Kasumi-1 (cell line): ENCODE measurements around the gene EYS.
"Not testable (repeated sequence)": the region's sequence is repeated elsewhere in the genome, so short reads cannot be mapped to it uniquely, and the experiment has no call there.

Experiments
- DNase-seq, 2 experiments: peaks; one replicate each; lab custom pipeline; 2025; lab: John Stamatoyannopoulos, UW

The EYS gene

DNA sequence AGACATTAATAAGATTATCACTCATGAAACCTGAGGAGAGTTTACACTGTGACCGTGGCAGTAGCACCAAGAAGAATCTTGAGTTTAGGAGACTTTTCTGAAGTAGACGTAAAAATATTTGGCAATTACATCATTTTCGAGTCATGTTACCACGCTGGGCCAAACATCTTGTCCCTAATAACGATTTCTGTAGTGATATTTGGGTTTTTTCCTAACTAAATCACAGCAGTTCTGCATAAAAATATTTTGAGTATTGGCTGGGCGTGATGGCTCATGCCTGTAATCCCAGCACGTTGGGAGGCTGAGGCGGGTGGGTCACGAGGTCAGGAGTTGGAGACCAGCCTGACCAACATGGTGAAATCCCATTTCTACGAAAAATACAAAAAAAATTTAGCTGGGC is 1809.1 kb downstream of the EYS start:
- no peak for DNase-seq

DNA sequence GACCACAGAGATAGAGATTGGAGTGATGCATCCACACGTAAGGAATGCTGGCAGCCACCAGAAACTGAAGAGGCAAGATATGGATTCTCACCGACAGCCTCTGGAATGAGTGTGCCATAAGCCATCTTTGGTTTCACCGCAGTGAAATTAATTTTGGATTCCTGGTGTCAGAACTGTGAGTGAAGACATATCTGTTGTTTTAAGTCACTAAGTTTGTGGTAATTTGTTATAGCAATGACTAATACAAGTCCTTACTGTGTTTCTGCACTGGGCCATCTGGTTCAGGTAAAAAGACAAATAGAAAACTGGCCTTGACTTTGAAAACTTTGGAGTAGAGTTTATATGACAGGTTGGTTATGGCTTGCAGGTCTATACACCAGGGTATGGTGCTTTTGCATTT is 1809.6 kb downstream of the EYS start:
- DNase-seq = no peak

DNA sequence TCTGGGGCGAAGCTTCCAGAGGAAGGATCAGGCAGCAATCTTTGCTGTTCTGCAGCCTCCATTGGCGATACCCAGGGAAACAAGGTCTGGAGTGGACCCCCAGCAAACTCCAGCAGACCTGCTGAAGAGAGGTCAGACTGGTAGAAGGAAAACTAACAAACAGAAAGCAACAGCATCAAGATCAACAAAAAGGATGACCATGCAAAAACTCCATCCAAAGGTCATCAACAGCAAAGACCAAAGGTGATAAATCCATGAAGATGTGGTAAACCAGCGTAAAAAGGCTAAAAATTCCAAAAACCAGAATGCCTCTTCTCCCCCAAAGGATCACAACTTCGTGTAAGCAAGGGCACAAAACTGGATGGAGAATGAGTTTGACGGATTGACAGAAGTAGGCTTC is 1818.6 kb downstream of the EYS start:
- DNase-seq = no peak

DNA sequence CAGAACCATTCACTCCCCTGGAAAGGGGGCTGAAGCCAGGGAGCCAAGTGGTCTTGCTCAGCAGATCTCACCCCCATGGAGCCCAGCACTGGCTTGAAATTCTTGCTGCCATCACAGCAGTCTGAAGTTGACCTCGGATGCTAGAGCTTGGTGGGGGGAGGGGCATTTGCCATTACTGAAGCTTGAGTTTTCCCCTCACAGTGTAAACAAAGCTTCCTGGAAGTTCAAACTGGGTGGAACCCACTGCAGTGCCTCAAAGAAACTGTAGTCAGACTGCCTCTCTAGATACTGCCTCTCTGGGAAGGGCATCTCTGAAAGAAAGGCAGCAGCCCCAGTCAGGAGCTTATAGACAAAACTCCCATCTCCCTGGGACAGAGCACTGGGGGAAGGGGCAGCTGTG is 1819.2 kb downstream of the EYS start:
- DNase-seq = not testable (repeated sequence)

DNA sequence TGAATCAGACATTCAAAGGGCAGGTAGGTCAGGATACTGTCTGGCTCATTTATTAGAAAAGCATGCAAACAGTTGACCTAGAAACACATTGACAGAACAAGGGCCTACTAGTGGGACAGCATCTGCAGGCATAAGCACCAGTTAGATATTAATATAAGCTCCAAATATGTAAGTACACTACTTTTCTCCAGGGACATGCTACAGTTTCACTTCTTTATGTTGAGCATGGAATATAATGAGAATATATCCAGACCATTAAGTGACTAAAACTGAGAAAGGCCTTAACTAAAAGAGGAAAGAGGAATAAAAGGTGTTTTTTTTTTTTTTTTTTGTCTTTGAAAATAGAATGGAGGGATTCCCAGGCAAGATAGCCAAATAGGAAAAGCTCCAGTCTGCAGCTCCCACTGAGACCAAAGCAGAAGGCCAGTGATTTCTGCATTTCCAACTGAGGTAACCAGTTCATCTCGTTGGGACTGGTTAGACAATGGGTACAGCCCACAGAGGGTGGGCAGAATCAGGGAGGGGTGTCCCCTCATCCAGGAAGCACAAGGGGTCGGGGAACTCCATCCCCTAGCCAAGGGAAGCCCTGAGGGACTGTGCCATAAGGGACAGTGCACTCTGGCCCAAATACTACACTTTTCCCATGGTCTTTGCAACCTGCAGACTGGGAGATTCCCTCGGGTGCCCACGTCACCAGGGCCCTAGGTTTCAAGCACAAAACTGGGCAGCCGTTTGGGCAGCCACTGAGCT is 1819.8 kb downstream of the EYS start:
- DNase-seq = no peak

DNA sequence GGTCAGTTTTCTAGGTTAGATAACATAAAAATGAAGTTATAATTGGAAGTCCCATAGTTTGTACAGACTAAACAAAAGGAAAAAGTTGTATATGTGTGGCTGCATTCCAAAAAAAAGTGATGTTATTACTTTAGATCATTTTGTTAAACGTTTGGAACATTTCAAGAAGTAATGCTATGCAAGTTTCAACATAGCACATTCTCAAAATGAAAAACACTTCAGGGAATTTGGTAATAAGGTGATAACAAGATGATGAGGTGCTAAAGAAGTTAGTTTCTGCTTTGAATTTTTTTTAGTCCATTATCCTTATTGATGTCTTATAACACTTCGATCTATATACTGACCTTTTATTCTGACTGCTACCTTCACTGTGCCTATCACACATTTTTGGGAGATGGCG is 1820.7 kb downstream of the EYS start:
- no peak for DNase-seq

DNA sequence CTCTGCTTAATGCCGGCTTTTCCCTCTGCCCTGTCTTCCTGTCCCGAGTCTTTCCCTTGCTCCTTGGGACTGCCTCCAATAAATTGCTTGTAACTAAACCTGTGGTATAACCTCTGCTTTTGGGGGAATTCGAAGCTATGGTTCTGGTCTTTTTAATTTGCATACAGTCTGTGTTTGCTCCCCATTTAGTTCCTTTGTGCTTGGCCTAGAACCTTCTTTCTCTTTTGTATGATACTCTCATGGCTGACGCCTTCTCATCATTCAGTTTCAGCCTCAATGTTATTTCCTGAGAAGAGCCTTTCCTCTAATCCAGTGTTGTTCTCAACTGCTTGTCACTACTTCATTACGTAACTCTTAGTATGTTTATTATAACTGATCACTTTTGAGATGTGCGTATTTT is 1823.4 kb downstream of the EYS start:
- no peak for DNase-seq

DNA sequence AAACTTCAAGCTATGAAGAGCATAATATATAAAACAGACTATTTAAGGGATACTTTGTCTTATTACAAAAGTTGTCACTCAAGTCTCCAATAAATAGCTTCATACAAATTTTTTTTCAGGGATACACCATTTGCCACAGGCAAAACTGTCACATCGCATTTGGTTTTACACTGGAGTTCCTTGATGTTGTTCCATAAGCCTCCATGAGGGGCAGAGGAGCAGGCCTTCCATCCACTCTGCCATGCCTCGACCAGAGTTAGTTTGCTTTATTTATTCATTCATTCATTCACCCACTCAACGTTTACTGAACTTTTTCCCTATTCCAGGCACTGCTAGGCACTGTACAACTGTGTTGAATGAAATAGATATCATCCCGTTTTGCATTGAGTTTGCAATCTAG is 1824.8 kb downstream of the EYS start:
- DNase-seq = peak in 1 of 2 experiments; percentile 4

DNA sequence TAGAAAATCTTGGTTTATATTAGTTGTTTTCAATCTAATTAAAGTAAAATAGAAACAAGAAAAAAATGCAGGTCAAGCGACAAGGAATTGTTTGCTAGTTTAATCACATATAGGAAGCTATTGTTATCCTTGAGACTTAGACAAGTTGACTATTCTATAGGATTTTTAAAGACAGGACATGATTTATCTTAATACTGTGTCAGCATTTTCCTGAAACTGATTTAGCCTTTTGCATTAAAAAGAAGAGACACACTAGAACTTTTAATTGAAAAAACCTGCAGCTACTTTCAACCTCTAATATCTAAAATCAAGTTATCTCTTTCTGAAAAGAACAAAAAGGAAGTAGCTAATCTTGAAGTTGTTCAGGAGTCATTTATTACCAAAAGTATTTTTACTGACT is 1825.2 kb downstream of the EYS start:
- no peak for DNase-seq

DNA sequence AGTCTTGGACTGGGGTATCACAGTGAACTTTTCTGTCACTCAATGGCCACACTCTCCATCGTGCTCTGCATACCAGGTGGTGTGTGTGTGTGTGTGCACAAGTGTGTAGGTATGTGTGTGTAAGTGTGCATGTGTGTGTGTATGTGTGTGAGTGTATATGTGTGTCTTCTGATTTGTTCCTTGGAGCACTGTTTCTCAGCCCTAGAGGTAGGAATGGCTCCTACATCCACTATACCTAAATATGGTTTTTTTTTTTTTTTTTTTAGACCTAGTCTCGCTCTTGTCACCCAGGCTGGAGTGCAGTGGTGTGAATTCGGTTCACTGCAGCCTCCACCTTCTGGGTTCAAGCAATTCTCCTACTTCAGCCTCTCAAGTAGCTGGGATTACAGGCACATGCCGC is 1834.8 kb downstream of the EYS start:
- DNase-seq = no peak

DNA sequence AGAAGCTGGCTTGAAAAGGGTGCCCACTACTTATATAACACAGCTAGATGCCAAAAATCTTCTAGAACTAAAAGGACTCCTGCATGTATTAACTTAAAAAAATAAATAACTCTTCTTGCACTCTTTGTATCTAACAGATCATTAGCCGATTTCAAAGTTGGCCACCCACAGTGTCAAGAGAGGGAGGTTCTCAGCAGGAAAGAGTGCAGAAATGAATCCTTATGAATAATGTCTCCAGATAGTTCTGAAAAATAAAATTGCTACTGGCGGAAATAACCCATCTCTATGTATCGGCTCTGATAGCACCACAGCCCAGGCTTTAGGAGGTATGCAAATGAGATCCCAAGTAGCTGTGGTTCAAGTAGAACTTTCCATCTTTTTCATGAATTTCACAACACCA is 1838.7 kb downstream of the EYS start:
- no peak for DNase-seq

DNA sequence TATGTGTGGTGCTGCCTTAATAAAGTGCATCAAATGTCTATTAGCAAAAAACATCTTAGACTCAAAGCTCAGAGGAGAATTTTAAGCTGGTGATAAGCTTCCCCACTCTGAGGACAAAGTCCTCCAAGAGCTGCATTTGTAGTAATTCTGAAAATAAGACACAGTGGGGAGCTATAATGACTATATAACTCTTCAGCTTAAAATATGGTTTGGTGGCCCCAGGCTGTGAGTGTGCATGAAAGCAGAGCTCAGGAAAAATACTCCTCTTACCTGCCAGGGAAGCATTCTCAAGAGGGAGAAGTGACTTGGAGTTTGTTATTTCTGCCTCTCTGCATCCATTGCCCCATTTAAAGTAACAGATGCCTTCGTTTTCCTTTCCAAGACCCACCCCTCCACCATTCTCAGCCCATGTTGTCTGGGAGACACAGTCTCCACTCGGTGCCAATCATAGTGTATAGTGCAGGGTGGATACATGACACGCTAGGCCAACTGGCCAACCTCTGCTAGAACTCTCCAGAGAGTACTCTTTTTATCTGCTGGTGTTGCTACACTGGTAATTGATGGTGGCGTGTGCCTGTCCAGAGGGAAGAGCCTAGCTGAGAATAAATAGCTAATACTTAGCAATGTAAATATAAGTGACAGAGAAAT is 1842.2 kb downstream of the EYS start:
- no peak for DNase-seq

DNA sequence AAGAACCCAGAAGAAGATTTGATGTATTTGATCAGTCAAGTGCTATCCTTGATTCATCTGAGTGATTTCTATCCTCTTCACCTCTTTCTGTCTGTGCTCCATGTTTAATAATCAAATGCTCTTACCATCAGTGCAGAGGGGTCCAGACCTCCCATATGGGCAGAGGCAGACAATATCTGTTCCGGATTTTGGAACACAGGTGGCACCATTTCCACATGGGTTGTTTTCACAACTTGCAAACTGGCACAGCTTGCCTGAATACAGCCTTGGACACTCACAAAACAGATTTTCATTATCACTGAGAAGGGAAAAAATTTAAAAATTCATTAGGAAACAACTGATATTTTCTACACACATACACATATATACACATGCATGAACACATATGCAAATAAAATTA is 1843.0 kb downstream of the EYS start:
- no peak for DNase-seq

DNA sequence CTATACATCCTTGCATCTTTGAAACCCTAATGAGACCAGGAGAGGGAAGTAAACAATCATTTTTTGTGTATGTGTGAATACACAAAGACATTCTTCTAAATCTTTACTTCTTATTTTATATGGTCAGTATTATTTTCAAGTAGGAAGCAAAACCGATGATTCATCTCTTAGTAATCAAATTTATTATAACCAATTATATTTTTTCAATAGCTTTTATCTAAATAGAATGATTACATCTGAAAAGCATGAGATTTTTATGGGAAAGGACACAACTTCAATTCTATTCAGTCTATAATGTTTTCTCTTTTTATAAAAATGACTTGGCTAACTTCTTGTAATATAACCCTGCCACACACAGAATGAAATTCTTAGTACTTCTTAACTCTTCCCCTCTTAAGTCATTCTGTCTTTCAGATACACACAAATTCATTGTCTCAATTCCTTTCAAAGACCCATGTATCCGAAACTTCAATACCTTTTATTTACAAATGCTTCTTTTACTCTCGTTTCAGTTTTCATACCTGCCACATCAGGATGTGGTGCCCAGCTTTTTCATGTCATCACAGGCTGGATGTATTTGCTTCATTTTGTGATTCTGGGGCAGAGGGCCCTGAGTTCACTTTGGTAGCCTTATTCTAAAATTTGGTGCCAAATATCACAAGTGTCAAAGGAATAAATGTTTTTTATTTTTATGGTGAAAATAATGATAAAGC is 1844.4 kb downstream of the EYS start:
- no peak for DNase-seq

DNA sequence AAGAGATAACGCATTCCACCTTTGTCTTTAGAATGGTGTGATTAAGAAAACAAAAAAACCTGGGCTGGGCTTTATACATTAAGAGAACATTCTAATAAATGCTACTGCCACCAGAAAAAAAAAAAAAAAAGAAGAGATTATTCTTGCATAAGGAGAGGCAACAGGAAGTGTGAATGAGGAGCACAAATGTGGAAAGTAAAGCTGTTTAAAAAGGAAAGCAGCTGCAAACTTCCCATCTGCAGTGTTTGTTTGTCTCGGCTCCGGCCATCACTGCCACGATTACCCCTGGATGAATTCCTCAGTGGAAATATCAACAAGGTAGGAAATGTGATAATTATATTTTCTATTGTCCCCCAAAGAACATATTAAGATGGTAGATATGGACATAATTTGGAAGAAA is 1847.5 kb downstream of the EYS start:
- DNase-seq = no peak

DNA sequence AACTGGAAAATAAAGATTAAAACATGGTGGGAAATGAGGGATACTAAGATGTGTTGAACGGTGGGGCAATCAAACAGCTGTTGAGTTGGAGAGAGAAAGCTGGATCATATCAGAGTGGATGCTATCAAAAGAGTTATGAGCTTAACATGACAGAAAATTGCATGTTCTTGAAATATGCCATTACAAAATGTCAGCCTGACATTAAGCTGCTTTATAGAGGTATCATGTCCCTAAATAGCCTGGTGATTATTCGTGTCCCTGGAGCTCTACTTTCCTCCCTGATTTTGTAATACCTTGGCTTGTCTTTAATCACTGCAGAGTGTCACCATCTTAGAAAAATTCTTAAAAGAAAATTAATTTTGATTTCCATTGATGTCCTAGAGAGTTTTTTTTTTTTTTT is 1848.3 kb downstream of the EYS start:
- DNase-seq = no peak

DNA sequence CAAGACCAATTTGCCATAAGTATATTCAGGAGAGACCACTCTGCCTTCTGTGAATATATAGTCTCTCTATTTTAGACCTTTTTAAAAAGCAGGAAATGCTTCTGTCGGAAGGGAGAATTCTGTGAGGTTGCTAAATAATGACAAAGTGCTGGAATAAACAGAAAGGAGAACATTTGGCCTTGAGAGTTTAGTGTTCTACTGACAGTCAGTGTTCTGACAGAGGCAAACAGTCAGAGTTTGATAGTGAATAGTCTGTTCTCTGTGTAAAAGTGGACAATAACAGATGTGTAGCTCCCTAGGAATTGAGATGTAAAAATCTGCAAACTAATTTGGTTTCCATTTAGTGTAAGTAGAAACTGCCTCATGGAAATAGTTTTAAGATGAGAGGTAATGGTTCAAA is 1850.8 kb downstream of the EYS start:
- DNase-seq = no peak

DNA sequence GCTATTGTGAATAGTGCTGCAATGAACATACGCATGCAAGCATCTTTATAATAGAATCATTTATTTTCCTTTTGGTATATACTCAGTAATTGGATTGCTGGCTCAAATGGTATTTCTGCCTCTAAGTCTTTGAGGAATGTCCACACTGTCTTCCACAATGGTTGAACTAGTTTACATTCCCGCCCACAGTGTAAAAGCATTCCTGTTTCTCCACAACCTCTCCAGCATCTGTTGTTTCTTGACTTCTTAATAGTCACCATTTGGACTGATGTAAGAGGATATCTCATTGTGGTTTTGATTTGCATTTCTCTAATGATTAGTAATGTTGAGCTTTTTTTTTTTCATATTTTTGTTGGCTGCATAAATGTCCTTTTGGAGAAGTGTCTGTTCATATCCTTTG is 1862.7 kb downstream of the EYS start:
- DNase-seq = no peak

DNA sequence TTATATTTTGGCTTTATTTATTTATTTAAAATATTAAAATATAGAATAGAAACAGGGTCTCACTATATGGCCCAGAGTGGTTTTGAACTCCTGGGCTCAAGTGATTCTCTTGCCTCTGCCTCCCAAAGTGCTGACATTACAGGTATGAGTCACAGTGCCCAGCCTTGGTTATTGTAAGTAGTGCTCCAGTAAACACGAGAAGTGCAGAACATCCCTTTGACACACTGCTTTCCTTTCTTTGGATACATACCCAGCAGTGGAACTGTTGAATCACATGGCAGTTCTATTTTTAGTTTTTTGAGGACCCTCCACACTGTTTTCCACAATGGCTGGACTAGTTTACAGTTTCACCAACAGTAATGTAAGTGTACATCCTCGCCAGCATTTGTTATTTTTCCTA is 1867.5 kb downstream of the EYS start:
- DNase-seq = no peak

DNA sequence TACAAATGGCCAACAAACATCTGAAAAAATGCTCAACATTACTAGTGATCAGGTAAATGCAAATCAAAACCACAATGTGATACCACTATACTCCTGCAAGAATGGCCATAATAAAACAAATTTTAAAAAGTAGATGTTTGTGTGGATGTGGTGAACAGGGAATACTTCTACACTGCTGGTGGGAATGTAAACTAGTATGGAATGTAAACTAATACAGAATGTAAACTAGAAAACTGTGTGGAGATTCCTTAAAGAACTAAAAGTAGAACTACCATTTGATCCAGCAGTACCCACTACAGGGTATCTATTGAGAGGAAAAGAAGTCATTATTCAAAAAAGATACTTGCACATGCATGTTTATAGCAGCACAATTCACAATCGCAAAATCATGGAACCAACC is 1878.3 kb downstream of the EYS start:
- DNase-seq = not testable (repeated sequence)

DNA sequence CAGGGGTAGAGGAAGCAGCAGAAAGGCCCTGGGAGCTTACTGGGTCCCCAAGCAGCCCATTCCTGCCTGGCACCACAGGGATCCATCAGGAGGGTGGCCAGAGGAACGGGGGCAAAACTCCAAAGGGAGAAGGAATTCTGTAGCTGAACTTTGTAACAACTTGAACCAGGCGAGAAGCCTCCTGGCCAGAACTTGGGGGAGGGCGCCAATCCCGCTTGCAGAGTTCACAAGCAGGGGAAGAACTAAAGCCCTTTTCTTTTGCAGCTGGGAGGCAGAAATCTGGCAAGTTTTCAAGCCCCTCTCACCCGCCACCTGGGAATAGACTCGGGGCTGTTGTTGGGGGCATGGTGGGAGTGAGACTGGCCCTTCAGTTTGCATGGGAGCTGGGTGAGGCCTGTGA is 1882.3 kb downstream of the EYS start:
- DNase-seq = no peak

DNA sequence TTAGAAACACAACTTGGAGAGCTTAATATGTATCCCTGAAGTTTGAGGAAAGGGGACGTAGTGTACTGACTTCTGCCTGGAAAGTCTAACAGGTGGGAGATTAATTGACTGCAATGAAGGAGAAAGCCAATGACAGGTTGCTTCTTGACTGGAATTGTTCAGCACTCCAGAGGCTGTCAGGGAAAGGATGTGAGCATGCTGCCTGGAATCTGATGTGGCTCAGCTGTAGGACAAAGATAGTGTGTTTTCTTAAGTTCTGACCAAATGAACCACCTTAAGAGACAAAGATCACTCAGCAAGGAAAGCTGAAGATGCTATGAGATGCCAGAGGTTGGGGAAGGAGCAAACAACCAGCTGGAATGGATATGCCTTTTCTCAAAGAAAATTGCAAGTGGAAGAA is 1885.6 kb downstream of the EYS start:
- DNase-seq = no peak

DNA sequence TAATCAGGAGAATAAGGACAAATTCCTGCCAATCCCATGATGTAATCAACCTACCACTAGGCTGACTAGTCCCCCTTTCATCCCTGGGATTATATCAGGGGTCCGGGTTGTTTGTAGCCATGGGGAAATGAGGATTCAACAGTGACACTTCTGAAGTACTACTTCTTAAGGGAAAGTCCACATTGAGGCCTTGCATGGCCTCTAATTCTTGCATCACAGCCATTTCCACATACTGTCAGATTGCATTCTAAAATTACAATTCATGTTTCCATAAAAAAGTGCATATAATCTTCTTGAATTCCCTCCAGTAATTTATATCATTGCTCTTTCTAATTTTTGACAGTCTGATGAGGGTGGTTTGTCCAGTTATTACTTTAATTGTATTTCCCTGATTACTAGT is 1887.2 kb downstream of the EYS start:
- DNase-seq = no peak
